ENCODE measurements around the gene MYOM1.

MYOM1 gene

GRCh38 chr18:3184275-3184963, 35.3 kb downstream of the MYOM1 start:
- no peak for DNase-seq (ENCODE audit: low spot score)

GRCh38 chr18:3183103-3183717, 36.6 kb downstream of the MYOM1 start:
- no peak for DNase-seq (ENCODE audit: low spot score)

GRCh38 chr18:3180325-3180724, 39.4 kb downstream of the MYOM1 start:
- DNase-seq (ENCODE audit: low spot score): no peak

GRCh38 chr18:3179430-3180089, 40.2 kb downstream of the MYOM1 start:
- no peak for DNase-seq (ENCODE audit: low spot score)

GRCh38 chr18:3177902-3178687, 41.7 kb downstream of the MYOM1 start:
- no peak for DNase-seq (ENCODE audit: low spot score)

GRCh38 chr18:3175195-3175758, 44.5 kb downstream of the MYOM1 start:
- DNase-seq (ENCODE audit: low spot score): no peak

- DNase-seq (ENCODE audit: low spot score): no peak
Measured at GRCh38 chr18:3172097-3172496, 47.7 kb downstream of the MYOM1 start.

- no peak for DNase-seq (ENCODE audit: low spot score)
Measured at GRCh38 chr18:3171631-3172030, 48.1 kb downstream of the MYOM1 start.

- no peak for DNase-seq (ENCODE audit: low spot score)
Measured at GRCh38 chr18:3170441-3171161, 49.2 kb downstream of the MYOM1 start.

GRCh38 chr18:3164381-3164780, 55.4 kb downstream of the MYOM1 start:
- DNase-seq (ENCODE audit: low spot score): no peak

- DNase-seq (ENCODE audit: low spot score): no peak
Measured at GRCh38 chr18:3163968-3164367, 55.8 kb downstream of the MYOM1 start.

GRCh38 chr18:3162181-3162580, 57.6 kb downstream of the MYOM1 start:
- peak; percentile 50 for DNase-seq (ENCODE audit: low spot score)

GRCh38 chr18:3159830-3160229, 59.9 kb downstream of the MYOM1 start:
- DNase-seq (ENCODE audit: low spot score): no peak

- no peak for DNase-seq (ENCODE audit: low spot score)
Measured at GRCh38 chr18:3157606-3158005, 62.2 kb downstream of the MYOM1 start.

GRCh38 chr18:3157086-3157485, 62.7 kb downstream of the MYOM1 start:
- no peak for DNase-seq (ENCODE audit: low spot score)

GRCh38 chr18:3156325-3156640, 63.5 kb downstream of the MYOM1 start:
- no peak for DNase-seq (ENCODE audit: low spot score)

- DNase-seq (ENCODE audit: low spot score): no peak
Measured at GRCh38 chr18:3154214-3154613, 65.6 kb downstream of the MYOM1 start.

GRCh38 chr18:3153107-3153704, 66.6 kb downstream of the MYOM1 start:
- DNase-seq (ENCODE audit: low spot score): no peak

- DNase-seq (ENCODE audit: low spot score): no peak
Measured at GRCh38 chr18:3152294-3152693, 67.5 kb downstream of the MYOM1 start.

- peak; percentile 42 for DNase-seq (ENCODE audit: low spot score)
Measured at GRCh38 chr18:3151399-3152264, 68.1 kb downstream of the MYOM1 start.
